ENCODE measurements around the gene ZGLP1.
"Not testable (repeated sequence)": the region's sequence is repeated elsewhere in the genome, so short reads cannot be mapped to it uniquely, and the experiment has no call there.

ZGLP1 gene

DNA sequence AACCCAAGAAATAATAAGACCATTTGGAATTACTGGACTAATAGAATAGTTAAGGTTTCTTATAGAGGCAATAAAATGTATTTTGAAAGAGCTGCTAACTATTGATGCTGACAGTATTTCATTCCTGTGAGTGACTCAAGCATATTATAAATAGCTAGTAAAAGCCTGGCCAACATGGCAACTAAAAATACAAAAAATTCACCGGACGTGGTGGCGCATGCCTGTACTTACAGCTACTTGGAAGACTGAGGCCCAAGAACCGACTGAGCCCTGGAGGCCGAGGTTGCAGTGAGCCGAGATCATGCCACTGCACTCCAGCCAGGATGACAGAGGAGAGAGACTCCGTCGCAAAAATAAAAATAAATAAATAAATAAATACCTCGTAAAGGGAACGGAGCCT lies 35.2 kb upstream of the ZGLP1 start:
- H3K9me3 Mint-ChIP-seq = no peaks in the 10 kb centered on the region
- H3K27ac Mint-ChIP-seq = no peak overlapping the region
- no peaks in the 10 kb centered on the region for H3K36me3 Mint-ChIP-seq (ENCODE audit: low read depth)
- no peak overlapping the region for H3K4me3 Mint-ChIP-seq
- no peaks in the 10 kb centered on the region for H3K27me3 Mint-ChIP-seq (ENCODE audit: low read depth)
- no peak for TF ChIP-seq CTCF (IDR thresholded peaks at IDR 0.05; ENCODE audit: unreplicated experiment in 3 of 3)
- no peaks in the 10 kb centered on the region for H3K4me1 Mint-ChIP-seq

DNA sequence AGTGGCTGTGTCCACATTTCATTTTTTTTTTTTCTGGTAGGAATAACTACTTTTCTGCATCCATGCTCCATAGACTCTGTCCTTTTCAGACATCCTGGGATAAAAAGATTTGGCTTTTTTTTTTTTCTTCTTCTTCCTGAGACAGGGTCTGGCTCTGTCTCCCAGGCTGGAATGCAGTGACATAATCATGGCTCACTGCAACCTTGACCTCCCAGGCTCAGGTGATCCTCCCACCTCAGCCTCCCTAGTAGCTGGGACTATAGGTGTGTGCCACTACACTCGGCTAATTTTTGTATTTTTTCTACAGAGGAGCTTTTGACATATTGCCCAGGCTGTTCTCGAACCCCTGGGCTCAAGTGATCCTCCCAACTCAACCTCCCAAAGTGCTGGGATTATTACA lies 33.9 kb upstream of the ZGLP1 start:
- H3K27me3 Mint-ChIP-seq (ENCODE audit: low read depth) = peaks cover 5% of the 10 kb centered on the region
- no peaks in the 10 kb centered on the region for H3K4me1 Mint-ChIP-seq
- no peak for TF ChIP-seq CTCF (IDR thresholded peaks at IDR 0.05; ENCODE audit: unreplicated experiment in 3 of 3)
- no peaks in the 10 kb centered on the region for H3K36me3 Mint-ChIP-seq (ENCODE audit: low read depth)
- H3K27ac Mint-ChIP-seq = no peak overlapping the region
- no peaks in the 10 kb centered on the region for H3K9me3 Mint-ChIP-seq
- H3K4me3 Mint-ChIP-seq = no peak overlapping the region

DNA sequence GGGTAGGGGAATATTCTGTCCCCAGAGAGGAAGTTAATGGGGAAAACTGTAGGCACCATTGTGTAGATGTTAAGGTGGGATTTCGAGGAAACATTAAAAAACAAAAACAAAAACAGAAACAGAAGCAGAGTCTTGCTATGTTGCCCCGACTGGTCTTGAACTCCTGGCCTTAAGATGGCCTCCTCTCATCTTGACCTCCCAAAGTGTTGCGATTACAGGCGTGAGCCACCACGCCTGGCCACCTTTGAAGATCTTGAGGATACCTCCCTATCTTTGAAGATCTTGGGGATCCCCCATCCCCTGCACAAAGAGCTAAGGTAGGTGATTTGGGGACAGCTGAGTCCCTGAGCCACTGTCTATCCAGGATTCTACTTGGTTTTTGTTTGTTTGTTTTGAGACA lies 30.4 kb upstream of the ZGLP1 start:
- H3K27me3 Mint-ChIP-seq (ENCODE audit: low read depth) = peaks cover 8% of the 10 kb centered on the region
- H3K4me3 Mint-ChIP-seq = no peak overlapping the region
- no peak for TF ChIP-seq CTCF (IDR thresholded peaks at IDR 0.05; ENCODE audit: unreplicated experiment in 3 of 3)
- peaks cover under 1% of the 10 kb centered on the region for H3K4me1 Mint-ChIP-seq
- no peaks in the 10 kb centered on the region for H3K9me3 Mint-ChIP-seq
- no peaks in the 10 kb centered on the region for H3K36me3 Mint-ChIP-seq (ENCODE audit: low read depth)
- no peak overlapping the region for H3K27ac Mint-ChIP-seq

- H3K27ac Mint-ChIP-seq = no peak within 1 kb of the TSS
- peaks cover 8% of the 10 kb centered on the region for H3K27me3 Mint-ChIP-seq (ENCODE audit: low read depth)
- H3K36me3 Mint-ChIP-seq (ENCODE audit: low read depth) = no peaks in the 10 kb centered on the region
- H3K4me1 Mint-ChIP-seq = peaks cover 5% of the 10 kb centered on the region
- no peaks in the 10 kb centered on the region for H3K9me3 Mint-ChIP-seq
- no peak within 1 kb of the TSS for H3K4me3 Mint-ChIP-seq
- no peak for TF ChIP-seq CTCF (IDR thresholded peaks at IDR 0.05; ENCODE audit: unreplicated experiment in 3 of 3)
These were observed 29.9 kb upstream of the ZGLP1 start, which contains the start of gene ICAM3 for GRCh38 chr19:10339380-10339960. Gene ICAM3 (minus strand): TSS chr19:10339624. CDS start chr19:10339614, 10 bp downstream.

DNA sequence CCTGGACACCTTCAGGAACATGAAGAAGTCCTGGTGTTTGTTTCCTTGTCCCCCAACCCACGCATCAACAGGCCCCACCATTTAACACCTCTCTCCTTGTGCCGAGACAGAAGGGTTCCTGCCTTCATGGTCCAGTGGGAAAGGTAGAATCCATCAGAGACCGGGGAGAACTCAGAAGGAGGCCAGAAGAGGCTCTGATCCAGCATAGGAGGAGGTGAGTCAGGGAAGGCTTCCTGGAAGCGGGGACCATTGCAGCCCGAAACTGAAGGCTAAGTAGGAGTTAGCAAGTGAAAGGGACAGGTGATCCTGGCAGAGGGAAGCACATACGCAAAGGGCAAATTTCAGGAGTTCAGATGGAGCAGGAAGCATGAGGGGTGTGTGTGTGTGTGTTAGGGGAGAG lies 29.3 kb upstream of the ZGLP1 start:
- Mint-ChIP-seq H3K27me3 (ENCODE audit: low read depth) (peaks cover 8% of the 10 kb centered on the region), H3K27ac (no peak overlapping the region), H3K9me3 (no peaks in the 10 kb centered on the region), H3K4me1 (peaks cover 10% of the 10 kb centered on the region), H3K4me3 (no peak overlapping the region), H3K36me3 (ENCODE audit: low read depth) (no peaks in the 10 kb centered on the region)
- no peak for TF ChIP-seq CTCF (IDR thresholded peaks at IDR 0.05; ENCODE audit: unreplicated experiment in 3 of 3)

DNA sequence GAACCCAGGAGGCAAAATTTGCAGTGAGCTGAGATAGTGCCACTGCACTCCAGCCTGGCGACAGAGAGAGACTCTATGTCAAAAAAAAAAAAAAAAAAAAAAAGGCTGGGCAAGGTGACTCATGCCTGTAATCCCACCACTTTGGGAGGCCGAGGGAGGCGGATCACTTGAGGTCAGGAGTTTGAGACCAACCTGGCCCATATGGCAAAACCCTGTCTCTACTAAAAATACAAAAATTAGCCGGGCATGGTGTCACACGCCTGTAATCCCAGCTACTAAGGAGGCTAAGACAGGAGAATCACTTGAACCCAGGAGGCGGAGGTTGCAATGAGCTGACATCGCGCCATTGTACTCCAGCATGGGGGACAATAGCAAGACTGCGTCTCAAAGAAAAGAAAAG lies 27.1 kb upstream of the ZGLP1 start:
- not testable (repeated sequence) for H3K27ac Mint-ChIP-seq

More for the DNA sequence above, 27.1 kb upstream of the ZGLP1 start:
- peaks cover 25% of the 10 kb centered on the region for H3K4me1 Mint-ChIP-seq
- H3K36me3 Mint-ChIP-seq (ENCODE audit: low read depth); H3K27me3 Mint-ChIP-seq (ENCODE audit: low read depth); H3K4me3 Mint-ChIP-seq; H3K9me3 Mint-ChIP-seq: not testable (repeated sequence)
